H9 (cell line): Measurements from ENCODE around the gene TESPA1. TPM values are rescaled to one million over a fixed set of nuclear protein-coding genes. Genes with fewer than 3 reads are reported as not detected.

Experiments
- DNase-seq: peaks from one replicate; pipeline ENCODE4 v3.0.0-alpha.2; 2017
- H2AFZ ChIP-seq: one replicate; pipeline ENCODE4 v1.6.1; 2013; ENCODE audit warnings: mild to moderate bottlenecking, low read length, control low read depth, moderate library complexity
- H2AK5ac ChIP-seq: 2 replicates; pipeline ENCODE4 v1.6.1; 2013; ENCODE audit warnings: low read length, control low read depth, mixed read lengths; ENCODE audit not compliant: insufficient read length
- H2BK120ac ChIP-seq: one replicate; pipeline ENCODE4 v1.6.1; 2013; ENCODE audit warnings: low read depth, mild to moderate bottlenecking, low read length, control low read depth, inconsistent platforms; ENCODE audit not compliant: poor library complexity, severe bottlenecking
- H2BK12ac ChIP-seq: 2 replicates; pipeline ENCODE4 v1.6.1; 2013; ENCODE audit warnings: low read length, control low read depth, mixed read lengths, low read depth; ENCODE audit not compliant: insufficient read length
- H2BK15ac ChIP-seq: 2 replicates; pipeline ENCODE4 v1.6.1; 2013; ENCODE audit warnings: low read depth, low read length, control low read depth
- H2BK20ac ChIP-seq: one replicate; pipeline ENCODE4 v1.6.1; 2013; ENCODE audit warnings: low read depth, mild to moderate bottlenecking, low read length, control low read depth, inconsistent platforms; ENCODE audit not compliant: poor library complexity, severe bottlenecking
- H2BK5ac ChIP-seq: 2 replicates; pipeline ENCODE4 v1.6.1; 2013; ENCODE audit warnings: low read length, control low read depth, mixed read lengths; ENCODE audit not compliant: insufficient read length
- H3K14ac ChIP-seq: 2 replicates; pipeline ENCODE4 v1.6.1; 2013; ENCODE audit warnings: low read length, control low read depth; ENCODE audit not compliant: insufficient read depth
- H3K18ac ChIP-seq: 2 replicates; pipeline ENCODE4 v1.6.1; 2013; ENCODE audit warnings: low read depth, mild to moderate bottlenecking, mixed read lengths, low read length, control low read depth; ENCODE audit not compliant: insufficient read length
- H3K23ac ChIP-seq: 2 replicates; pipeline ENCODE4 v1.6.1; 2013; ENCODE audit warnings: low read length, control low read depth, mixed read lengths, low read depth; ENCODE audit not compliant: insufficient read length
- H3K23me2 ChIP-seq: 2 replicates; pipeline ENCODE4 v1.6.1; 2013; ENCODE audit warnings: low read depth, mild to moderate bottlenecking, mixed read lengths, low read length, control low read depth; ENCODE audit not compliant: insufficient read length, poor library complexity, severe bottlenecking
- H3K27ac ChIP-seq: 2 replicates; pipeline ENCODE4 v1.5.1; 2013; ENCODE audit warnings: low read length, control low read depth, mixed read lengths, low read depth; ENCODE audit not compliant: insufficient read length
- H3K27me3 ChIP-seq: 2 replicates; pipeline ENCODE4 v1.6.1; 2013; ENCODE audit warnings: low read length, control low read depth, inconsistent platforms; ENCODE audit not compliant: insufficient read depth
- H3K4ac ChIP-seq: 2 replicates; pipeline ENCODE4 v1.6.1; 2013; ENCODE audit warnings: low read depth, mild to moderate bottlenecking, control low read depth, inconsistent platforms, low read length, moderate library complexity
- H3K4me1 ChIP-seq: 2 replicates; pipeline ENCODE4 v1.6.1; 2013; ENCODE audit warnings: low read length, control low read depth, inconsistent platforms; ENCODE audit not compliant: insufficient read depth
- H3K4me2 ChIP-seq: 2 replicates; pipeline ENCODE4 v1.6.1; 2013; ENCODE audit warnings: low read length, control low read depth, mixed read lengths; ENCODE audit not compliant: insufficient read length, insufficient read depth
- H3K56ac ChIP-seq: 2 replicates; pipeline ENCODE4 v1.6.1; 2013; ENCODE audit warnings: low read depth, mild to moderate bottlenecking, mixed read lengths, low read length, control low read depth; ENCODE audit not compliant: insufficient read length
- H3K79me1 ChIP-seq: 2 replicates; pipeline ENCODE4 v1.6.1; 2013; ENCODE audit warnings: low read depth, mild to moderate bottlenecking, moderate library complexity, low read length, control low read depth, inconsistent platforms; ENCODE audit not compliant: insufficient read depth, poor library complexity, severe bottlenecking
- H3K79me2 ChIP-seq: 2 replicates; pipeline ENCODE4 v1.6.1; 2013; ENCODE audit warnings: low read length, control low read depth, inconsistent platforms; ENCODE audit not compliant: insufficient read depth
- H3K9ac ChIP-seq: 2 replicates; pipeline ENCODE4 v1.6.1; 2013; ENCODE audit warnings: low read length, control low read depth, mixed read lengths; ENCODE audit not compliant: insufficient read length; ENCODE audit errors: extremely low read depth
- H3K9me3 ChIP-seq: one replicate; pipeline ENCODE4 v1.6.1; 2013; ENCODE audit warnings: low read depth, low read length, inconsistent platforms; ENCODE audit not compliant: control insufficient read depth
- H3T11ph ChIP-seq: one replicate; pipeline ENCODE4 v1.6.1; 2013; ENCODE audit warnings: mild to moderate bottlenecking, low read length, control low read depth, inconsistent platforms
- H4K20me1 ChIP-seq: one replicate; pipeline ENCODE4 v1.6.1; 2013; ENCODE audit not compliant: control insufficient read depth, insufficient read length, insufficient read depth
- H4K5ac ChIP-seq: 2 replicates; pipeline ENCODE4 v1.6.1; 2013; ENCODE audit warnings: low read depth, mild to moderate bottlenecking, mixed read lengths, low read length, control low read depth; ENCODE audit not compliant: insufficient read length
- H4K8ac ChIP-seq: replicated peaks from 2 replicates; pipeline ENCODE4 v1.6.1; 2013; ENCODE audit warnings: low read length, control low read depth, mixed read lengths, low read depth; ENCODE audit not compliant: insufficient read length
- H4K91ac ChIP-seq: 2 replicates; pipeline ENCODE4 v1.6.1; 2013; ENCODE audit warnings: low read depth, mild to moderate bottlenecking, moderate library complexity, mixed read lengths, low read length, control low read depth; ENCODE audit not compliant: insufficient read length
- H3K27ac Mint-ChIP-seq, 3 experiments: 2 replicates in 2 of 3; 3 replicates in 1 of 3; pipeline ENCODE4 v1.8.0; 2020 to 2021; ENCODE audit warnings: mixed read lengths in 3 of 3, mild to moderate bottlenecking in 1 of 3, moderate library complexity in 1 of 3
- H3K27me3 Mint-ChIP-seq: 2 replicates; pipeline ENCODE4 v1.8.0; 2021; ENCODE audit warnings: low read depth, mild to moderate bottlenecking, moderate library complexity, mixed read lengths
- H3K36me3 Mint-ChIP-seq, 3 experiments: 2 replicates in 2 of 3; 3 replicates in 1 of 3; pipeline ENCODE4 v1.8.0; 2020 to 2021; ENCODE audit warnings: low read depth in 3 of 3, mixed read lengths in 3 of 3; ENCODE audit not compliant: insufficient read depth in 1 of 3
- H3K4me1 Mint-ChIP-seq, 2 experiments: 2 replicates each; pipeline ENCODE4 v1.8.0; 2020; ENCODE audit warnings: mixed read lengths in 2 of 2
- H3K4me3 Mint-ChIP-seq, 2 experiments: 2 replicates in 1 of 2; 3 replicates in 1 of 2; pipeline ENCODE4 v1.8.0; 2020 to 2021; ENCODE audit warnings: mild to moderate bottlenecking in 2 of 2, mixed read lengths in 2 of 2, moderate library complexity in 1 of 2
- H3K9me3 Mint-ChIP-seq, 2 experiments: 2 replicates in 1 of 2; 3 replicates in 1 of 2; pipeline ENCODE4 v1.8.0; 2020; ENCODE audit warnings: mild to moderate bottlenecking in 2 of 2, mixed read lengths in 2 of 2, moderate library complexity in 1 of 2
- CTCF ChIP-seq: fragments of 200-600 bp; sonication (generic); conservative IDR thresholded peaks from 3 replicates; pipeline ENCODE4 v1.8.0; 2021; ENCODE audit warnings: antibody characterized with exemption, mild to moderate bottlenecking
- WGBS: extraction: QIAGEN DNeasy Blood & Tissue Kit; methylation state at CpG from one replicate; pipeline ENCODE4 v1.1.7; 2013; ENCODE audit warnings: missing lambda C conversion rate, low lambda C conversion rate, mixed read lengths; ENCODE audit not compliant: insufficient read length; ENCODE audit errors: extremely low coverage; 5-methylcytosine and 5-hydroxymethylcytosine counted together
- total RNA-seq: library from RNA; stranded (reverse); gene quantifications from 2 replicates; pipeline ENCODE4 v1.2.1, GENCODE V29; 2021

The TESPA1 gene
- total RNA-seq, 1 experiment from 2014 or later, result not detected

GRCh38 chr12:54970741-54971140 is 13.8 kb downstream of the TESPA1 start:
- Histone ChIP-seq H4K8ac (no peak overlapping the region), H3K9me3 (no peaks in the 10 kb centered on the region), H2BK12ac (no peak overlapping the region), H3K27ac (no peak overlapping the region), H3K23ac (no peak overlapping the region), H3K14ac (no peak overlapping the region), H3K9ac (no peak overlapping the region), H4K91ac (no peak overlapping the region), H3K4me2 (no peak overlapping the region), H3K23me2 (no peaks in the 10 kb centered on the region), H3K4me1 (no peaks in the 10 kb centered on the region), H3K79me1 (no peaks in the 10 kb centered on the region), H3K56ac (no peak overlapping the region), H2BK15ac (no peak overlapping the region), H4K20me1 (no peaks in the 10 kb centered on the region), H4K5ac (no peak overlapping the region), H3K4ac (no peak overlapping the region), H2AK5ac (no peak overlapping the region), H3K27me3 (no peaks in the 10 kb centered on the region), H2BK20ac (no peak overlapping the region), H2BK5ac (no peak overlapping the region), H3K79me2 (no peaks in the 10 kb centered on the region), H3T11ph (no peak overlapping the region), H2AFZ (no peak overlapping the region), H2BK120ac (no peak overlapping the region), H3K18ac (no peak overlapping the region)
- no peak overlapping the region for H3K27ac Mint-ChIP-seq
- peaks cover under 1% of the 10 kb centered on the region in 2 experiments; a peak in 2 of 4 replicates for H3K4me1 Mint-ChIP-seq
- no CpG with 5 or more reads among the region's 3 CpGs for WGBS
- no peak for TF ChIP-seq CTCF
- H3K4me3 Mint-ChIP-seq, result no peak overlapping the region
- H3K27me3 Mint-ChIP-seq, result no peaks in the 10 kb centered on the region
- no peaks in the 10 kb centered on the region for H3K36me3 Mint-ChIP-seq
- H3K9me3 Mint-ChIP-seq, result no peaks in the 10 kb centered on the region; a peak in 1 of 5 replicates
- no peak for DNase-seq
